ENCODE results near the gene MYD88.

DNA sequence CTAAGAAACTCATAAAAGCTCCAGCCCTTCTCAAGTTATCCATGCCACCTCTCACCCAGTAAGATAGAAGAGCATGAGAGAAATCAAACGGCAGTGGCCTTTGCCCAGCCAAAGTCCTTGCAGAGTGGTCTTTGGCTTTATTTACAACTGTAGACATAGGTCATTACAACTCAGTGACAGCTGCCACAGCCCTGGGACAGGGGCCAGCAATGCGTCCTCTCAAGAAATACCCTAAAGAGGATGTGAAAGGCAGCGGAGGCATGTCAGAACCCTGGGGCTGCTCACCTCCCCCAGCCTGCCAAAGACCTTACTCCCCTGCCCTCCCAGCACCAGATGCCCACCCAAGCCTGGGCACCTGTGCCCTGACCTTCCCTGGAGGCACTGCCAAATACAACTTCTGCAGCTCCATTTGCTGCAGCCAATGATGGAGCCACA is 7.8 kb upstream of the MYD88 start:
- TF ChIP-seq, protein P1, sequence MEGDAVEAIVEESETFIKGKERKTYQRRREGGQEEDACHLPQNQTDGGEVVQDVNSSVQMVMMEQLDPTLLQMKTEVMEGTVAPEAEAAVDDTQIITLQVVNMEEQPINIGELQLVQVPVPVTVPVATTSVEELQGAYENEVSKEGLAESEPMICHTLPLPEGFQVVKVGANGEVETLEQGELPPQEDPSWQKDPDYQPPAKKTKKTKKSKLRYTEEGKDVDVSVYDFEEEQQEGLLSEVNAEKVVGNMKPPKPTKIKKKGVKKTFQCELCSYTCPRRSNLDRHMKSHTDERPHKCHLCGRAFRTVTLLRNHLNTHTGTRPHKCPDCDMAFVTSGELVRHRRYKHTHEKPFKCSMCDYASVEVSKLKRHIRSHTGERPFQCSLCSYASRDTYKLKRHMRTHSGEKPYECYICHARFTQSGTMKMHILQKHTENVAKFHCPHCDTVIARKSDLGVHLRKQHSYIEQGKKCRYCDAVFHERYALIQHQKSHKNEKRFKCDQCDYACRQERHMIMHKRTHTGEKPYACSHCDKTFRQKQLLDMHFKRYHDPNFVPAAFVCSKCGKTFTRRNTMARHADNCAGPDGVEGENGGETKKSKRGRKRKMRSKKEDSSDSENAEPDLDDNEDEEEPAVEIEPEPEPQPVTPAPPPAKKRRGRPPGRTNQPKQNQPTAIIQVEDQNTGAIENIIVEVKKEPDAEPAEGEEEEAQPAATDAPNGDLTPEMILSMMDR (IDR thresholded peaks at IDR 0.05): no peak
- TF ChIP-seq POLR2A (IDR thresholded peaks at IDR 0.05) (no peak), EP300 (IDR thresholded peaks at IDR 0.05) (no peak), POLR2AphosphoS5 (IDR thresholded peaks at IDR 0.05) (no peak)
